ENCODE data around the gene PTPRT. TPM values are rescaled to one million over a fixed set of nuclear protein-coding genes. Genes with fewer than 3 reads are reported as not detected.

The PTPRT gene
- total RNA-seq, 1 experiment from 2014 or later: not detected

GRCh38 chr20:43015566-43015965, 174.1 kb downstream of the PTPRT start:
- Histone ChIP-seq H3K36me3 (ENCODE audit: control insufficient read depth in 1 of 2, insufficient read depth in 2 of 2, low read length in 2 of 2) (no peaks in the 10 kb centered on the region), H3K27ac (ENCODE audit: low read depth, low read length) (no peak overlapping the region), H4K20me1 (ENCODE audit: insufficient read depth) (no peaks in the 10 kb centered on the region), H3K9ac (ENCODE audit: low read length) (no peak overlapping the region), H3K4me2 (ENCODE audit: low read length) (no peak overlapping the region), H3K9me2 (ENCODE audit: insufficient read depth) (no peaks in the 10 kb centered on the region), H3K79me2 (ENCODE audit: insufficient read depth, low read length) (no peaks in the 10 kb centered on the region), H2AFZ (ENCODE audit: low read depth, low read length, poor library complexity, severe bottlenecking) (no peak overlapping the region), H3K4me3 (replicated peaks in 1 of 2; ENCODE audit: low read depth in 1 of 2, low read length in 2 of 2) (no peak overlapping the region), H3K9me3 (ENCODE audit: control insufficient read depth in 1 of 2, insufficient read depth in 1 of 2, low read depth in 1 of 2, low read length in 2 of 2) (peaks cover 3 to 9% of the 10 kb centered on the region in 2 experiments; a peak in 2 of 4 replicates), H3K27me3 (ENCODE audit: insufficient read depth, low read length) (no peaks in the 10 kb centered on the region), H3K4me1 (ENCODE audit: control insufficient read depth in 1 of 2, insufficient read depth in 2 of 2, low read length in 2 of 2) (no peaks in the 10 kb centered on the region)
- DNase-seq (ENCODE audit: low read depth, low spot score): no peak
- RAD21 ChIA-PET (ENCODE audit: low non-redundant PET in 1 of 2, low total read pairs in 2 of 2, uncharacterized antibody in 2 of 2, unreplicated experiment in 2 of 2): no interaction called here
- CTCF ChIA-PET: no interaction called here
- POLR2A ChIA-PET: no interaction called here
- BruUV-seq (replicated peaks): no TSS peak
- intact Hi-C loops (cut with micrococcal nuclease): no loop called here
- no peak for ATAC-seq
- no peak for TF ChIP-seq SRF (IDR thresholded peaks at IDR 0.05; ENCODE audit: low read depth)
- TF ChIP-seq FOSL1 (IDR thresholded peaks at IDR 0.05; ENCODE audit: low read depth): no peak
- TF ChIP-seq SIN3A (IDR thresholded peaks at IDR 0.05; ENCODE audit: low read depth): no peak
- TF ChIP-seq YY1 (IDR thresholded peaks at IDR 0.05; ENCODE audit: extremely low read depth, insufficient replicate concordance, low read depth, low read length): no peak
- TF ChIP-seq JUND (IDR thresholded peaks at IDR 0.05): no peak
- TF ChIP-seq ELF1 (IDR thresholded peaks at IDR 0.05; ENCODE audit: borderline replicate concordance, low read depth): no peak
- no peak for TF ChIP-seq EZH2phosphoT487 (IDR thresholded peaks at IDR 0.05; ENCODE audit: borderline replicate concordance)
- no peak for TF ChIP-seq ZNF274 (IDR thresholded peaks at IDR 0.05; ENCODE audit: low read depth, low read length)
- no peak for TF ChIP-seq TCF7L2 (IDR thresholded peaks at IDR 0.05; ENCODE audit: borderline replicate concordance, extremely low read depth, insufficient read depth, insufficient read length)
- TF ChIP-seq SP1 (IDR thresholded peaks at IDR 0.05; ENCODE audit: low read depth): no peak
- TF ChIP-seq RAD21 (IDR thresholded peaks at IDR 0.05; ENCODE audit: low read depth): no peak
- TF ChIP-seq ZFX (IDR thresholded peaks at IDR 0.05): no peak
- TF ChIP-seq, protein P1, sequence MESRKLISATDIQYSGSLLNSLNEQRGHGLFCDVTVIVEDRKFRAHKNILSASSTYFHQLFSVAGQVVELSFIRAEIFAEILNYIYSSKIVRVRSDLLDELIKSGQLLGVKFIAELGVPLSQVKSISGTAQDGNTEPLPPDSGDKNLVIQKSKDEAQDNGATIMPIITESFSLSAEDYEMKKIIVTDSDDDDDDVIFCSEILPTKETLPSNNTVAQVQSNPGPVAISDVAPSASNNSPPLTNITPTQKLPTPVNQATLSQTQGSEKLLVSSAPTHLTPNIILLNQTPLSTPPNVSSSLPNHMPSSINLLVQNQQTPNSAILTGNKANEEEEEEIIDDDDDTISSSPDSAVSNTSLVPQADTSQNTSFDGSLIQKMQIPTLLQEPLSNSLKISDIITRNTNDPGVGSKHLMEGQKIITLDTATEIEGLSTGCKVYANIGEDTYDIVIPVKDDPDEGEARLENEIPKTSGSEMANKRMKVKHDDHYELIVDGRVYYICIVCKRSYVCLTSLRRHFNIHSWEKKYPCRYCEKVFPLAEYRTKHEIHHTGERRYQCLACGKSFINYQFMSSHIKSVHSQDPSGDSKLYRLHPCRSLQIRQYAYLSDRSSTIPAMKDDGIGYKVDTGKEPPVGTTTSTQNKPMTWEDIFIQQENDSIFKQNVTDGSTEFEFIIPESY (IDR thresholded peaks at IDR 0.05; ENCODE audit: extremely low read depth, insufficient replicate concordance, low read length): no peak
- TF ChIP-seq EZH2 (IDR thresholded peaks at IDR 0.05): no peak
- TF ChIP-seq POLR2AphosphoS5 (IDR thresholded peaks at IDR 0.05; ENCODE audit: low read depth, low read length): no peak
- no peak for TF ChIP-seq EGR1 (IDR thresholded peaks at IDR 0.05; ENCODE audit: low read depth)
- TF ChIP-seq, protein P2, sequence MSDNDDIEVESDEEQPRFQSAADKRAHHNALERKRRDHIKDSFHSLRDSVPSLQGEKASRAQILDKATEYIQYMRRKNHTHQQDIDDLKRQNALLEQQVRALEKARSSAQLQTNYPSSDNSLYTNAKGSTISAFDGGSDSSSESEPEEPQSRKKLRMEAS (IDR thresholded peaks at IDR 0.05): no peak

All from HCT116 (cell line).